BLaER1 treated with 17β-estradiol and CSF1 and Interleukin-3, amounts not matched to agents 10 nM and 100 nM (cell line): ENCODE measurements around the gene FABP3.

Experiments
- H3K27ac ChIP-seq, 11 experiments: shearing (Covaris generic); formaldehyde crosslinking; 2 replicates each; pipeline ENCODE4 v1.8.1; 2022
- H3K27me3 ChIP-seq, 11 experiments: shearing (Covaris generic); formaldehyde crosslinking; 2 replicates each; pipeline ENCODE4 v1.8.1; 2022
- H3K36me3 ChIP-seq, 11 experiments: shearing (Covaris generic); formaldehyde crosslinking; 2 replicates each; pipeline ENCODE4 v1.8.1; 2022
- H3K4me1 ChIP-seq, 10 experiments: shearing (Covaris generic); formaldehyde crosslinking; 2 replicates each; pipeline ENCODE4 v1.8.1; 2022
- H3K4me2 ChIP-seq, 11 experiments: shearing (Covaris generic); formaldehyde crosslinking; 2 replicates each; pipeline ENCODE4 v1.8.1; 2022
- H3K4me3 ChIP-seq, 10 experiments: shearing (Covaris generic); formaldehyde crosslinking; 2 replicates each; pipeline ENCODE4 v1.8.1; 2022
- H3K9ac ChIP-seq, 11 experiments: shearing (Covaris generic); formaldehyde crosslinking; 2 replicates each; pipeline ENCODE4 v1.8.1; 2022
- H3K9me3 ChIP-seq, 11 experiments: shearing (Covaris generic); formaldehyde crosslinking; replicated peaks in 1 of 11; 2 replicates each; pipeline ENCODE4 v1.8.1; 2022
- H4K20me1 ChIP-seq, 11 experiments: shearing (Covaris generic); formaldehyde crosslinking; 2 replicates each; pipeline ENCODE4 v1.8.1; 2022
- Cebpa-rat ChIP-seq, 11 experiments: shearing (Covaris generic); IDR thresholded peaks; 2 replicates each; pipeline ENCODE4 v1.8.1; 2022

FABP3 gene

GRCh38 chr1:31371121-31371959, 1.5 kb downstream of the FABP3 start:
- peak overlapping the region in 7 of 11 experiments; percentile 93 to 100 (median 97); a peak in 10 of 22 replicates for H3K4me2 ChIP-seq
- H3K4me3 ChIP-seq, result no peak overlapping the region
- TF ChIP-seq Cebpa-rat (IDR thresholded peaks at IDR 0.05), result no peak
- no peaks in the 10 kb centered on the region for H3K9me3 ChIP-seq
- H3K27ac ChIP-seq, result no peak overlapping the region
- no peak overlapping the region for H3K9ac ChIP-seq
- H4K20me1 ChIP-seq, result peaks cover 0 to 18% (median 0%) of the 10 kb centered on the region in 11 experiments; a peak in 2 of 22 replicates
- H3K36me3 ChIP-seq, result peaks cover 6 to 25% (median 18%) of the 10 kb centered on the region in 11 experiments; a peak in 18 of 22 replicates
- peaks cover 0 to 10% (median 0%) of the 10 kb centered on the region in 11 experiments; a peak in 4 of 22 replicates for H3K27me3 ChIP-seq
- H3K4me1 ChIP-seq, result peaks cover 18 to 44% (median 22%) of the 10 kb centered on the region in 10 experiments

- H3K36me3 ChIP-seq, result peaks cover 10 to 33% (median 26%) of the 10 kb centered on the region in 11 experiments; a peak in 21 of 22 replicates
- H3K4me3 ChIP-seq, result no peak overlapping the region
- no peak overlapping the region for H3K27ac ChIP-seq
- peaks cover 0 to 10% (median 0%) of the 10 kb centered on the region in 11 experiments; a peak in 4 of 22 replicates for H3K27me3 ChIP-seq
- no peak for TF ChIP-seq Cebpa-rat (IDR thresholded peaks at IDR 0.05)
- H3K9ac ChIP-seq, result no peak overlapping the region
- H3K9me3 ChIP-seq, result no peaks in the 10 kb centered on the region
- H3K4me1 ChIP-seq, result peaks cover 18 to 44% (median 22%) of the 10 kb centered on the region in 10 experiments
- H3K4me2 ChIP-seq, result peak overlapping the region in 2 of 11 experiments; percentile 93 to 95; a peak in 5 of 22 replicates
- peaks cover 0 to 18% (median 0%) of the 10 kb centered on the region in 11 experiments; a peak in 2 of 22 replicates for H4K20me1 ChIP-seq
Observed at GRCh38 chr1:31370565-31370964, 2.3 kb downstream of the FABP3 start.

GRCh38 chr1:31370021-31370420, 2.9 kb downstream of the FABP3 start:
- TF ChIP-seq Cebpa-rat (IDR thresholded peaks at IDR 0.05), result no peak
- no peak overlapping the region for H3K9ac ChIP-seq
- peaks cover 0 to 10% (median 0%) of the 10 kb centered on the region in 11 experiments; a peak in 4 of 22 replicates for H3K27me3 ChIP-seq
- peaks cover 18 to 44% (median 22%) of the 10 kb centered on the region in 10 experiments for H3K4me1 ChIP-seq
- no peak overlapping the region; a peak in 1 of 22 replicates for H3K4me2 ChIP-seq
- H3K4me3 ChIP-seq, result no peak overlapping the region
- H3K36me3 ChIP-seq, result peaks cover 16 to 38% (median 32%) of the 10 kb centered on the region in 11 experiments
- no peak overlapping the region for H3K27ac ChIP-seq
- H3K9me3 ChIP-seq, result no peaks in the 10 kb centered on the region
- peaks cover 0 to 18% (median 0%) of the 10 kb centered on the region in 11 experiments; a peak in 2 of 22 replicates for H4K20me1 ChIP-seq

GRCh38 chr1:31368611-31369107, 4.2 kb downstream of the FABP3 start:
- H3K4me3 ChIP-seq, result no peak overlapping the region
- H3K9me3 ChIP-seq, result no peaks in the 10 kb centered on the region
- no peak for TF ChIP-seq Cebpa-rat (IDR thresholded peaks at IDR 0.05)
- no peak overlapping the region for H3K27ac ChIP-seq
- H3K9ac ChIP-seq, result no peak overlapping the region
- no peak overlapping the region for H3K4me2 ChIP-seq
- H3K36me3 ChIP-seq, result peaks cover 29 to 52% (median 45%) of the 10 kb centered on the region in 11 experiments
- peaks cover 0 to 18% (median 0%) of the 10 kb centered on the region in 11 experiments; a peak in 2 of 22 replicates for H4K20me1 ChIP-seq
- peaks cover 16 to 39% (median 27%) of the 10 kb centered on the region in 10 experiments for H3K4me1 ChIP-seq
- peaks cover 0 to 10% (median 0%) of the 10 kb centered on the region in 11 experiments; a peak in 4 of 22 replicates for H3K27me3 ChIP-seq

- Histone ChIP-seq H3K27me3 (no peaks in the 10 kb centered on the region), H3K36me3 (peaks cover 36 to 71% (median 51%) of the 10 kb centered on the region in 11 experiments), H3K9me3 (no peaks in the 10 kb centered on the region), H4K20me1 (peaks cover 0 to 9% (median 0%) of the 10 kb centered on the region in 11 experiments; a peak in 1 of 22 replicates), H3K4me3 (no peak overlapping the region), H3K4me2 (no peak overlapping the region), H3K27ac (no peak overlapping the region), H3K9ac (no peak overlapping the region), H3K4me1 (peaks cover 0 to 24% (median 9%) of the 10 kb centered on the region in 10 experiments; a peak in 16 of 20 replicates)
- no peak for TF ChIP-seq Cebpa-rat (IDR thresholded peaks at IDR 0.05)
Observed at GRCh38 chr1:31366796-31367195, 6.1 kb downstream of the FABP3 start.

- TF ChIP-seq Cebpa-rat (IDR thresholded peaks at IDR 0.05), result no peak
- peak overlapping the region in 2 of 11 experiments; percentile 6 to 17; a peak in 2 of 22 replicates for H3K4me2 ChIP-seq
- H4K20me1 ChIP-seq, result no peaks in the 10 kb centered on the region
- H3K4me1 ChIP-seq, result peaks cover 0 to 11% (median 7%) of the 10 kb centered on the region in 10 experiments; a peak in 10 of 20 replicates
- no peak overlapping the region for H3K9ac ChIP-seq
- H3K9me3 ChIP-seq, result no peaks in the 10 kb centered on the region
- H3K27ac ChIP-seq, result no peak overlapping the region
- H3K27me3 ChIP-seq, result no peaks in the 10 kb centered on the region
- H3K36me3 ChIP-seq, result peaks cover 52 to 92% (median 68%) of the 10 kb centered on the region in 11 experiments
- no peak overlapping the region for H3K4me3 ChIP-seq
Observed at GRCh38 chr1:31364561-31365250, 8.2 kb downstream of the FABP3 start.

- H3K27ac ChIP-seq, result no peak overlapping the region
- H3K36me3 ChIP-seq, result peaks cover 69 to 100% (median 81%) of the 10 kb centered on the region in 11 experiments
- peaks cover 0 to 11% (median 6%) of the 10 kb centered on the region in 10 experiments; a peak in 9 of 20 replicates for H3K4me1 ChIP-seq
- H3K4me2 ChIP-seq, result no peak overlapping the region
- H4K20me1 ChIP-seq, result no peaks in the 10 kb centered on the region
- TF ChIP-seq Cebpa-rat (IDR thresholded peaks at IDR 0.05), result no peak
- no peak overlapping the region for H3K4me3 ChIP-seq
- no peaks in the 10 kb centered on the region for H3K9me3 ChIP-seq
- H3K9ac ChIP-seq, result no peak overlapping the region
- H3K27me3 ChIP-seq, result no peaks in the 10 kb centered on the region
Observed at GRCh38 chr1:31362032-31362431, 10.8 kb downstream of the FABP3 start.

- H3K4me3 ChIP-seq, result no peak overlapping the region
- H3K4me2 ChIP-seq, result no peak overlapping the region
- H4K20me1 ChIP-seq, result no peaks in the 10 kb centered on the region
- H3K36me3 ChIP-seq, result peaks cover 69 to 100% (median 81%) of the 10 kb centered on the region in 11 experiments
- H3K27me3 ChIP-seq, result no peaks in the 10 kb centered on the region
- no peak overlapping the region for H3K27ac ChIP-seq
- peaks cover 0 to 11% (median 6%) of the 10 kb centered on the region in 10 experiments; a peak in 9 of 20 replicates for H3K4me1 ChIP-seq
- no peak overlapping the region for H3K9ac ChIP-seq
- H3K9me3 ChIP-seq, result no peaks in the 10 kb centered on the region
- TF ChIP-seq Cebpa-rat (IDR thresholded peaks at IDR 0.05), result no peak
Observed at GRCh38 chr1:31361607-31362006, 11.3 kb downstream of the FABP3 start.
